GM21515 (cell line): ENCODE results near the gene C1orf21.

Source experiments
- ATAC-seq: cut with Tn5 transposase; IDR thresholded peaks from one replicate; pipeline ENCODE4 v1.9.1; 2021; ENCODE audit not compliant: unreplicated experiment

C1orf21 gene

GRCh38 chr1:184624051-184624450, 237.2 kb downstream of the C1orf21 start:
- no peak for ATAC-seq

- no peak for ATAC-seq
These were observed 237.8 kb downstream of the C1orf21 start for GRCh38 chr1:184624626-184625025.

GRCh38 chr1:184625271-184625670, 238.4 kb downstream of the C1orf21 start:
- no peak for ATAC-seq

GRCh38 chr1:184626076-184627006, 239.5 kb downstream of the C1orf21 start:
- no peak for ATAC-seq

- ATAC-seq, result no peak
These were observed 240.1 kb downstream of the C1orf21 start for GRCh38 chr1:184627007-184627341.

GRCh38 chr1:184629266-184629665, 242.4 kb downstream of the C1orf21 start:
- no peak for ATAC-seq

GRCh38 chr1:184630679-184631060, 243.8 kb downstream of the C1orf21 start:
- ATAC-seq, result no peak

DNA sequence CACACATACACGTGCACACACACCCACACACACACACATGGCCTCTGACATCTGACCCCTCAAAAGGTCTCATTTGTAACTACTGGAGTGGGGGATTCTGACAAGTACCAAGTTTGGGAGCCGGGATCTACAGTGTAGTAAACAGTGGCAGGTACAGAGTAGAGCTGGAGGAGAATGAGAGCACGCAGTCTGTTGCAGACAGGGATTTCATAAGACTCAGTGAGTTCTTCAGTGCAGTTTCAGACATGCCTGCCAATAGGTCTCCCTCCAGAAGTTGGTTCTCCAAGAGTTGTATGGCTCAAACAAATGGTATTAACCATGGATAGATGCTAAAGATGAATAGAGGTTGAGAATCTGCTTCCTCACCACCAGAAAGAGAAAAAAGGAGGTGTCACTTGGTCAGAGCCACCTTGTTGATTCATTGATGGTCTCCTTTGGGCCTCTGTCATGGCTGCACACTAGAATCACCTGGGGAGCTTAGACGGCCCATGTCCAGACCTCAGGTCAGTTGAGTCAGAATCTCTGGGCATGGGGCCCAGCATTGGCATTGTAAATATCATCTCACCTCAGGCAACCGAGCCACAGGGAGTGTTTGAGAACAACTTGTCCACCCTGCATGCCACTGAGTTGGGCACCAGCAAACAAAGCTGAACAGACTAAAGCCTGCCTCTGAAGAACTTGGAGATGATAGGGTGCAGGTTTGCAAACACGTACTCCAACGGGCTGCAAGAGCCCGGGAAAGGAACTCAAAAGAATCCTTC, 245.8 kb downstream of the C1orf21 start:
- ATAC-seq, result no peak

DNA sequence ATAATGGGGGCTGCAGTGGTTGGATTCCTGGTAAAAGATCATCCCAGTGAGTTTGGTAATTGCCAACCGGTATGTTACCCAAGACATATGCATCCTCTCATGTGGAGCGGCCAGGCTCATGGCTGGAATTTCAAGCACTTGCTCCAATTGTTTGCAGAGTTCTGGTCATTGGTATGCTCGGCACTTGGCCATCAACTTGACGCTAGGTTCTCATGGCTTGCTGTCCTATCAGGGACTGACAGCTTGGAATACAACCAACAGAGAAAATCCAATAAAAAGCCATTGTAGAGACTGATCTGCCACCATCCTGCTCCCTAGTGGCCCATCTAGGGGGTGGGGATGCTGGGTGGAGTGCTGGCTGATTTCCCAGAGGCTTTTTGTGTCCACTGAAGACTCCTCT, 247.0 kb downstream of the C1orf21 start:
- no peak for ATAC-seq

DNA sequence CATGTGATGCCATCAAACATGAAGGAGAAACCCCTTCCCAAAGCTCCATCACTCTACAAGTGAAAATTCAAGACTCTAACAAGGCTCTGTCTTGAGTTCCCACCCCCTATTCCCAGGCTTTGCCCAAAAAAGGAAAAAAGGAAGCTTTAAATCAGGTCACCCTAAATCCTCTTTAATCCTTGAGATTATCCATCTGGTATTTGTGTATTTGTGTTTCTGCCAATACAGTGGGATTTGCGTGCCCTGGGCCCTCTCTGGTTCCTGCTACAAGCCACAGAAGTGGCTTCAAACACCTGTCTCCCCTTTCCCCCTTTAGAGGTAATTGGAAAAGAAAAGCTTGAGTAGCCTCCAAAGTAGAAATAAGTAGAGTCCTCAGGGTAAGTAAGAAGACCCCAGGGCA, 247.5 kb downstream of the C1orf21 start:
- no peak for ATAC-seq

DNA sequence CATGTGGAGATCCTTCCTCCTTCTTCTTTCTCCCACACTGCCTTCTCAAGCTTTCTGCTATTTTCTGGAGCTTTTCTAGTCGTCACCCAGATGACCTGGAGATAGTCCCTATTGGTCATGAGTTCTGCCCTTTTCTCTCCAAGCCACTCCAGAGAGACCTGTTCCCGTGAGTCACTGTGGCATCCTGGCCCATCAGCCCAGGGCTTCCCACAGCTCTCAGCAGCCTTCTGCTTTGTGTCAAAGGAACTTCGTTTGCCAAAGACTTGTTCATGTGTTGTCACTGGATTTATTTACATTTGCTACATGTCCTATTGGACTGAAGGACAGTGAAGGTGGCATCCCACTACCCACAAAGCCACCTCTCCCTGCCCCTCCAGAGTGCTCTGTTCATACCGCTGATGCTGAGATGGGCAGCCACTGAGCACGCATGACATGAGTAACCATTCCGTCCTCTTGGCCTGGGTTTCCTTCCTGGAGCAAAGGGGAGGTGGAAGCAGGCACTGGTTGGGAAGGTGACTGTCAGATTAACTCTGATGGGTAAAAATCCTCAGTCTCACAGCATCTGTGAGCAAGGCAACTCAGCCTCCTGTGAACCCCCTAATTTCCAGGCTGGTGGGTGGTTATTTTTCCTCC, 248.6 kb downstream of the C1orf21 start:
- ATAC-seq, result no peak

GRCh38 chr1:184635980-184636431, 249.2 kb downstream of the C1orf21 start:
- no peak for ATAC-seq

- no peak for ATAC-seq
These were observed 250.9 kb downstream of the C1orf21 start for GRCh38 chr1:184637664-184638240.

DNA sequence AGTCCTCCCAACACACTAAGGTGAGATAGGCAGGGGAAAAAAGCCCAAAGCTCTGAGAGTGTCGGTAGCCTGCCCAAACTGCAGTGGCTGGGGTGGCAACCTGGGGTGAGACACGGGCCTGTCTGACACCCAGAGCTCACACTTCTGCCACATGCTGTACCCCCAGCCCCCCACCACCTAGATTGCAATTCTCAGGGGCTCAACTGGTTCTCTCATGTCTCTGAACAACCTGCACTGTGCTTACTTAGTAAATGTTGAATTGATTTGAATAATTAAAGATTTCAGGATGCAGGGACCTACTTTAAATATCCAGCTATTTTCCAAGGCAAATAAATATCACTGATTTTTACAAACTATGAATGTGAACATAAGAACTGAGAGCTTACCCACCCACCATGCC, 252.4 kb downstream of the C1orf21 start:
- no peak for ATAC-seq

DNA sequence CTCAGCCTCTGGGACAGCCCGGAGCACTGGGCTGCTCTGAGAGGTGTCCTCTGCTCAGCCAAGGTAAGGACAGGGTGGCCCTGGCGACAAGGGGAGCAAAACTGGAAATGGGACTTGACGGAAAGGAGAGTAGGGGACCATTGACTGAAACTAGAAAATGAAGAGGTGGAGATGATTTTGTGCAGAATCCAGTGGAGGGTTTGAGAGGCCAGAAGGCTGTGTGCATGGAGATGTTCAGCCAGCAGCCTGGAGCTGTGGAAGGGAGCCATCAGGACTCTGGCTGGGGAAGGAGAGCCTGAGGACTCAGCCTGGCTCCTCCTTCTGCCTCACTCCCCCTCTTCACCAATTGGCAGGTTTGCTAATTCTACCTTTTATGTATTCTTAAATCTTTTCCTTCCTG, 253.7 kb downstream of the C1orf21 start:
- ATAC-seq, result no peak

GRCh38 chr1:184641894-184642293, 255.1 kb downstream of the C1orf21 start:
- ATAC-seq, result no peak

- ATAC-seq, result no peak
These were observed 256.8 kb downstream of the C1orf21 start for GRCh38 chr1:184643661-184644060.

DNA sequence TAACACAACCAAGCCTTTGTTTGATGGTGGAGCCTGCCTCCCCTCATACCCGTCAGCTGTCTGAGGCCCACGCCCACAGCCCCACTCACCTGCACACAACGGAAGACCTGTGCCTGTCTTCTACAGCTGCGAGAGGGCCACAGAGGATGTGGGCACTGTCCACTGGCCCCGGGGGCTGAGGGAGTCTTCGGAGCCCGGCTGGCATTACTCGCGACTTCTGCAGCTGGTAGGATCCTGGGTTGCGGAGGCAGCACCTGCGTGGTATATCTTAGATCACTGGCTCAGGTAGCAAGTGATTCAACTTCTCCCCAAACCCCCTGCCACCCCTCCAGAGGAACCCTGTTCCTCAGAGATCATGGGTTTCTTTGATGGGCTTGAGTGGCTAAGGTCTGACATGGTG, 257.9 kb downstream of the C1orf21 start:
- no peak for ATAC-seq

GRCh38 chr1:184646178-184646701, 259.4 kb downstream of the C1orf21 start:
- no peak for ATAC-seq

DNA sequence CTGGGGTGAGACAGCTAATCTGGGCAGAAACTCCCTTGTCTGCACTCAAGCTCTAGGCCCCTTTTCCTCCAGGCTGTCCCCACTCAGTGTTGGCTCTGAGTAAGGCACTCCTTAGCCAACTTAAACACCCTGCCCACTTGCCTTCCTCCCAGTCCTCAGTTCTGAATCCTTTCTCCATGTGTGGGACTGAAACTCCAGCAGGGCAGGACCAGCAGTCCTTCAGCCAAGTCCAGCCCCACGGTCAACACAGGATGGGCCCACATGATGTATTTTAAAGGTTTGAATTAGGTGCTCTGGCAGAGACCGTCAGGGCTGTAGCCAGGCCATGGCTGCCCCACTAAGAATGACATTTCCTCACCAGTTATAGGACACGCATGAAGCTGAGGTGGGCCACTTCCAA, 260.0 kb downstream of the C1orf21 start:
- no peak for ATAC-seq

- no peak for ATAC-seq
These were observed 260.6 kb downstream of the C1orf21 start for GRCh38 chr1:184647471-184647870.
